DOHH2 (cell line): Measurements from ENCODE around the gene CST2.

ENCODE experiments used
- H3F3A ChIP-seq: fragments of 200-600 bp; sonication (generic), shearing (Covaris generic); 2 replicates; pipeline ENCODE4 v1.6.0; 2016; ENCODE audit warnings: antibody characterized with exemption, mild to moderate bottlenecking; ENCODE audit not compliant: control insufficient read depth, insufficient read depth
- H3K27ac ChIP-seq: fragments of 200-600 bp; sonication (generic); 2 replicates; pipeline ENCODE4 v1.5.1; 2014; ENCODE audit warnings: low read depth, mild to moderate bottlenecking, low read length, moderate library complexity
- H3K27me3 ChIP-seq: fragments of 200-600 bp; sonication (generic); 2 replicates; pipeline ENCODE4 v1.6.1; 2014; ENCODE audit warnings: mild to moderate bottlenecking, low read length, mixed read lengths; ENCODE audit not compliant: control insufficient read depth
- H3K36me3 ChIP-seq: fragments of 200-600 bp; sonication (generic); 2 replicates; pipeline ENCODE4 v1.6.1; 2014; ENCODE audit warnings: mild to moderate bottlenecking, low read length, moderate library complexity, mixed read lengths; ENCODE audit not compliant: control insufficient read depth
- H3K4me1 ChIP-seq: fragments of 200-600 bp; sonication (generic); 2 replicates; pipeline ENCODE4 v1.6.1; 2014; ENCODE audit warnings: mild to moderate bottlenecking, low read length, mixed read lengths; ENCODE audit not compliant: control insufficient read depth
- H3K4me2 ChIP-seq: fragments of 200-600 bp; sonication (generic); 2 replicates; pipeline ENCODE4 v1.6.0; 2014; ENCODE audit warnings: mild to moderate bottlenecking, low read length, moderate library complexity
- H3K4me3 ChIP-seq: fragments of 200-600 bp; sonication (generic); 2 replicates; pipeline ENCODE4 v1.5.1; 2014; ENCODE audit warnings: mild to moderate bottlenecking, low read length, mixed read lengths
- H3K79me2 ChIP-seq: fragments of 200-600 bp; sonication (generic); 2 replicates; pipeline ENCODE4 v1.6.1; 2014; ENCODE audit warnings: mild to moderate bottlenecking, low read length, mixed read lengths; ENCODE audit not compliant: control insufficient read depth
- H3K9me2 ChIP-seq: fragments of 200-600 bp; sonication (generic); replicated peaks from 2 replicates; pipeline ENCODE4 v1.6.1; 2014; ENCODE audit warnings: mild to moderate bottlenecking, low read length, mixed read lengths; ENCODE audit not compliant: control insufficient read depth
- H3K9me3 ChIP-seq: fragments of 200-600 bp; sonication (generic); 2 replicates; pipeline ENCODE4 v1.6.1; 2014; ENCODE audit warnings: antibody characterized with exemption, low read length, mixed read lengths; ENCODE audit not compliant: control insufficient read depth, insufficient read depth
- H4K20me1 ChIP-seq: fragments of 200-600 bp; sonication (generic); 2 replicates; pipeline ENCODE4 v1.6.0; 2014; ENCODE audit warnings: low read depth, mild to moderate bottlenecking, antibody characterized with exemption, low read length, moderate library complexity; ENCODE audit not compliant: control insufficient read depth, insufficient read depth
- EZH2phosphoT487 ChIP-seq: fragments of 200-600 bp; sonication (generic); IDR thresholded peaks from 2 replicates; pipeline ENCODE4 v1.6.1; 2017; ENCODE audit warnings: borderline replicate concordance, mild to moderate bottlenecking, antibody characterized with exemption, low read length, moderate library complexity, mixed read lengths
- TF ChIP-seq, protein P1 (sequence below): fragments of 200-600 bp; sonication (generic); IDR thresholded peaks from one replicate; pipeline ENCODE4 v1.5.1; 2014; ENCODE audit warnings: antibody characterized with exemption, mild to moderate bottlenecking, low read depth, low read length; ENCODE audit not compliant: poor library complexity, severe bottlenecking

Gene CST2

GRCh38 chr20:23856226-23856625 lies 29.7 kb upstream of the CST2 start:
- no peaks in the 10 kb centered on the region for H3F3A ChIP-seq
- no peak for TF ChIP-seq EZH2phosphoT487
- TF ChIP-seq, protein P1, sequence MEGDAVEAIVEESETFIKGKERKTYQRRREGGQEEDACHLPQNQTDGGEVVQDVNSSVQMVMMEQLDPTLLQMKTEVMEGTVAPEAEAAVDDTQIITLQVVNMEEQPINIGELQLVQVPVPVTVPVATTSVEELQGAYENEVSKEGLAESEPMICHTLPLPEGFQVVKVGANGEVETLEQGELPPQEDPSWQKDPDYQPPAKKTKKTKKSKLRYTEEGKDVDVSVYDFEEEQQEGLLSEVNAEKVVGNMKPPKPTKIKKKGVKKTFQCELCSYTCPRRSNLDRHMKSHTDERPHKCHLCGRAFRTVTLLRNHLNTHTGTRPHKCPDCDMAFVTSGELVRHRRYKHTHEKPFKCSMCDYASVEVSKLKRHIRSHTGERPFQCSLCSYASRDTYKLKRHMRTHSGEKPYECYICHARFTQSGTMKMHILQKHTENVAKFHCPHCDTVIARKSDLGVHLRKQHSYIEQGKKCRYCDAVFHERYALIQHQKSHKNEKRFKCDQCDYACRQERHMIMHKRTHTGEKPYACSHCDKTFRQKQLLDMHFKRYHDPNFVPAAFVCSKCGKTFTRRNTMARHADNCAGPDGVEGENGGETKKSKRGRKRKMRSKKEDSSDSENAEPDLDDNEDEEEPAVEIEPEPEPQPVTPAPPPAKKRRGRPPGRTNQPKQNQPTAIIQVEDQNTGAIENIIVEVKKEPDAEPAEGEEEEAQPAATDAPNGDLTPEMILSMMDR, result no peak
- H3K27ac ChIP-seq, result no peak overlapping the region
- H3K4me1 ChIP-seq, result no peaks in the 10 kb centered on the region
- H4K20me1 ChIP-seq, result no peaks in the 10 kb centered on the region
- no peaks in the 10 kb centered on the region for H3K79me2 ChIP-seq
- H3K9me2 ChIP-seq, result no peaks in the 10 kb centered on the region
- H3K9me3 ChIP-seq, result no peaks in the 10 kb centered on the region
- no peaks in the 10 kb centered on the region for H3K27me3 ChIP-seq
- H3K4me2 ChIP-seq, result no peak overlapping the region
- H3K36me3 ChIP-seq, result no peaks in the 10 kb centered on the region
- H3K4me3 ChIP-seq, result no peak overlapping the region

GRCh38 chr20:23841693-23842092 lies 15.2 kb upstream of the CST2 start:
- Histone ChIP-seq H3K4me3 (no peak overlapping the region), H3K4me2 (no peak overlapping the region), H4K20me1 (no peaks in the 10 kb centered on the region), H3K79me2 (no peaks in the 10 kb centered on the region), H3F3A (no peaks in the 10 kb centered on the region), H3K9me3 (no peaks in the 10 kb centered on the region), H3K4me1 (no peaks in the 10 kb centered on the region), H3K9me2 (no peaks in the 10 kb centered on the region), H3K27ac (no peak overlapping the region), H3K36me3 (no peaks in the 10 kb centered on the region), H3K27me3 (no peaks in the 10 kb centered on the region)
- TF ChIP-seq, protein P1, result no peak
- no peak for TF ChIP-seq EZH2phosphoT487

DNA sequence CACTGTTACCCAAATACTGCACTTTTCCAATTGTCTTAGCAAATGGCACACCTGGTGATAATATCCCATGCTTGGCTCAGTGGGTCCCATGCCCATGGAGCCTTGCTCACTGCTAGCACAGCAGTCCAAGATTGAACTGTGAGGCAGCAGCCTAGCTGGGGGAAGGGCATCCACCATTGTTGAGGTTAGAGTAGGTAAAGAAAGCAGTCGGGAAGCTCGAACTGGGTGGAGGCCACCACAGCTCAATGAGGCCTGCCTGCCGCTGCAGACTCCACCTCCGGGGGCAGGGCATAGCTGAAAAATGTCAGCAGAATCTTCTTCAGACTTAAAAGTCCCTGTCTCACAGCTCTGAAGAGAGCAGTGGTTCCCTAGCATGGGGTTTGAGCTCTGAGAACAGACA lies 9.2 kb upstream of the CST2 start:
- Histone ChIP-seq H3K79me2 (no peaks in the 10 kb centered on the region), H3K36me3 (no peaks in the 10 kb centered on the region), H4K20me1 (no peaks in the 10 kb centered on the region), H3K9me2 (no peaks in the 10 kb centered on the region), H3K4me1 (no peaks in the 10 kb centered on the region), H3K27ac (no peak overlapping the region), H3F3A (no peaks in the 10 kb centered on the region), H3K4me2 (no peak overlapping the region), H3K27me3 (no peaks in the 10 kb centered on the region), H3K4me3 (no peak overlapping the region), H3K9me3 (no peaks in the 10 kb centered on the region; the same call in 1 of the 2 replicates)
- TF ChIP-seq, protein P1, result no peak
- TF ChIP-seq EZH2phosphoT487, result no peak
